ENCODE data around the gene HDGF. TPM values are rescaled to one million over a fixed set of nuclear protein-coding genes. Genes with fewer than 3 reads are reported as not detected.

HDGF gene
- total and polyA plus RNA-seq, 9 of the 15 experiments (the other 6 are each of a cell fraction or from before 2014, with no cell fraction given), result 38.8 to 601 (median 400) TPM

- TF ChIP-seq ZNF143 (CRISPR knock-in tag; IDR thresholded peaks at IDR 0.05) (peak; percentile 68), SREBF1 (IDR thresholded peaks at IDR 0.05; ENCODE audit: borderline replicate concordance, low read depth, low read length) (no peak), ZBTB2 (IDR thresholded peaks at IDR 0.05) (no peak), ESRRB (CRISPR knock-in tag; IDR thresholded peaks at IDR 0.05; ENCODE audit: borderline replicate concordance) (no peak), GTF2E2 (tag; IDR thresholded peaks at IDR 0.05) (no peak), GABPA (tag; conservative IDR thresholded peaks at IDR 0.05; ENCODE audit: low read depth) (peak; percentile 67), CHCHD3 (CRISPR knock-in tag; IDR thresholded peaks at IDR 0.05) (no peak), PRPF4 (IDR thresholded peaks at IDR 0.05; ENCODE audit: insufficient read depth, low read depth, low read length, poor library complexity, severe bottlenecking) (no peak), MEIS2 (IDR thresholded peaks at IDR 0.05; ENCODE audit: partially characterized antibody) (no peak), ZNF239 (CRISPR knock-in tag; IDR thresholded peaks at IDR 0.05) (no peak)
Observed at GRCh38 chr1:156725683-156726280, 25.7 kb downstream of the HDGF start (continued).

All from K562 (cell line).